Medulla oblongata (tissue), 1 donor: ENCODE results near the gene LRRC4C.
A peak's percentile ranks its signal among the peaks of the same experiment; 100 is the strongest.
"Not testable (repeated sequence)": the region's sequence is repeated elsewhere in the genome, so short reads cannot be mapped to it uniquely, and the experiment has no call there.

Source experiments
- DNase-seq: peaks from one replicate; pipeline ENCODE4 v3.0.0-alpha.2; 2015; ENCODE audit errors: extremely low spot score

The LRRC4C gene

DNA sequence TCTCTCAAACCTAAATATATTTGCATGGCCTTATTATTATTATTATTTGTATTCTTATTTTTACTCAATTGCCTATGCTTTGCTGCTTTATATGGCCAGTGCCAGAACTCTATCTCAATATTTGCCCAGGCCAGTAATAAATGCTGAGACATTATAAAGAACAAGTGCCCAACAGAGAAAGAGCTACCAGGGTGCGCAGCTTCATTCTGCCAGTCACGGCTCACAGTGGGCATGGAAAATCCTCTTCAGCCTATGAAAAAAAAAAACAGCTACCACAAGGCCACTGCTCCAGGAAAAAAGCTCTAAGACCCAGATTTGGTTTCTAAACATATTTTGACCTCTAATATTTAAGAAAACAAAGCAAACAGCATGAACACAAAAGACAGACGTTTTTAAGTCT lies 1223.6 kb downstream of the LRRC4C start:
- peak; percentile 51 for DNase-seq

GRCh38 chr11:40230821-40231220 lies 1228.6 kb downstream of the LRRC4C start:
- DNase-seq, result no peak

GRCh38 chr11:40228662-40229061 lies 1230.8 kb downstream of the LRRC4C start:
- no peak for DNase-seq

DNA sequence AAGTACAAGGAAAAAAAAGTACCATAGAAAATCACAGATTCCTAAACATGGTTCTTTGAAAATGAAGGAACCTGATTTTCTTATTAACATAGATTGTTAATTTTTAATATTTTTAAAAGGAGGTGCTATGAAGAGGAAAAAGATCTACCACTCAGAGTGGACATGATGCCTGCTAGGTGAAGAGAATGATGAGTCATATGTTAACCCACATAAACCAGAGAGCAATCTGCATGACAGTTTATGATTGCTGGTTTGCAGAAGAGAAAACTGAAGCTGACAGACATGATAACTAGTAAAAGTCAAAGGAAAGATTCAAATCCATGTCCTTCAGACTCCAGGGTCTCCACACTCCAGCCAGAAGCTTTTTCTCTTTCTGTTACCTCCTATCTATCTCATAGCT lies 1231.7 kb downstream of the LRRC4C start:
- no peak for DNase-seq

DNA sequence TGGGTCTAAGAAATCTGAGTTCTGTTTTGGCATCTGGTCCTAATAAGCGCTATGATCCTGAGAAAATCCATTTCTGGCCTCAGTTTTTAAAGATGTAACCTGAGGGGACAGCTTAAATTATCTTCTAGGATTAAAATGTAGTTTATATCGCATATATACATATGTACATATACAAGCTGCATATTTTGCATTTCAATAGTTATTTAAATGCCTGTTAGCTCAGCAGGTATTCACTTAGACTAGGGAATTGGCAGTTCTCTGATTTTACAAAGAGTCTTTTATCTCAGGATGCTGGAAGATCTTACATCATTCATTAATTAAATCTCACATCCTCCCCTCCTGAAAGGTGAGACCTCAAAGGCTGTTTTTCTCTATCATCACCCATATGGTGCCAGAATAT lies 1232.8 kb downstream of the LRRC4C start:
- no peak for DNase-seq

DNA sequence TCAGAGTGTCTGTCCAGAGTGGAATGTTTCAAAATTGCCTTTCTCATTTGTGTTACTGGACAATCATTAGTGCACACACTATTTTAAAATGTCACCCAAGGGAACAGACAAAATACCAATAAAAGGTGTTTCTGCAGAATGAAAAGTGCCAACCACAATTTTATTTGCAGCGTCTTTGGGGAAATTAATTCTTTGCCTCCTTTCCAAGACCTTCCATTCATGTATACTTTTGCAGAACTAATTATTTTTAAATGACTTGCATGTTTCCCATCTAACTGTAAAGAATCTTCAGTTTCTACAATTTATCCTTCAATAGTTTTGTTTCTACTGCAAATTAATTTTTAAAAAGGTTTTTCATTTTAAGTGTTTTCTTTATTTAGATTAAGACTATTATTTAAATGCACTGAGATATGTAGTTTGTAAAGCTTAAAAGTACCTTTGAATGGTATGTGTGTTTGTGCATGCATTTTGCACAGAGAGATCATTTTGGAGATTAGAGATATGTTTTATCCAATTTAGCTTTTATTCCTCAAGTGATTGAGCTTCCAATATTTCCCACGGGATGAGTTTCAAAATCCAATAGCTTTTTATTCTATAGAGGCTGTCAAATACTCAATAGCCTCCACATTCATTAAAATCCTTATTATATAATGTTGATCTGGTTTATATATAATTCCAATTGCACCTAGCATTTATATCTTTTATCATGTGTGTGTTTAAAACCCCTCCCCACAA lies 1235.7 kb downstream of the LRRC4C start:
- no peak for DNase-seq

GRCh38 chr11:40219401-40219800 lies 1240.1 kb downstream of the LRRC4C start:
- no peak for DNase-seq

DNA sequence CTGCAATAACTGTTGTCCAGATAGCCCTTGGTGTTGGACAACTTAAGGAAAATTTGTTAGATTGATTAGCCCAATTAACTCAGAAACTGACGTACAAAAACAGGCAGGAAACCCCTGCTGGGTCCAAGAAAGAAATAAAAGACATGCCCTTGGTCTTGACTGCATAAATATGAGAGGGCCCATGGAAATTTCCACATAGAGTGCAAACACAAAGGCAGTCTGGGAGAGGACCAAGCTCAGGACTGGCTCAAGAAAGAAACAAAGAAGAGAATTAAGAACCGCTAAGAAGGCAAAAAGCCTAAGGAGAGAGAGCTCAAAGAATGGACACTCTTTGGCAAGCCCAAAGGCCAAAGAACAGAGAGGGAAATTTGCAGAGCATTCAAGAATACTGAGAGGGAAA lies 1243.9 kb downstream of the LRRC4C start:
- DNase-seq, result peak; percentile 72

DNA sequence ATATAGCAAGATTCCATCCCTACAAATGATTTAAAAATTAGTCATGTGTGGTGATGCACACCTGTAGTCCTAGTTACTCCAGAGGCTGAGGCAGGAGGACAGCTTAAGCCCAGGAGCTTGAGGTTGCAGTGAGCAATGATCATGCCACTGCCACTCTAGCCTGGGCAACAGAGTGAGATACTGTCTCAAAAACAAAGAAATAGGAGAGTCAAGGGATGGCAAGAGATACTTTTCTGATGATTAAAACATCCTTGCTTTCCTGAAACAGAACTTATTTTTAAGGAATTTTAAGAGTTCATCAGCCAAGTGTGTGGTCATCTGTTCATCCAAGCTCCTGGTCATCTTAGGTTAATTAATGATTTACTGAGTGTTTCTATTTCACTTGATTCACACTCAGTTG lies 1252.0 kb downstream of the LRRC4C start:
- no peak for DNase-seq

DNA sequence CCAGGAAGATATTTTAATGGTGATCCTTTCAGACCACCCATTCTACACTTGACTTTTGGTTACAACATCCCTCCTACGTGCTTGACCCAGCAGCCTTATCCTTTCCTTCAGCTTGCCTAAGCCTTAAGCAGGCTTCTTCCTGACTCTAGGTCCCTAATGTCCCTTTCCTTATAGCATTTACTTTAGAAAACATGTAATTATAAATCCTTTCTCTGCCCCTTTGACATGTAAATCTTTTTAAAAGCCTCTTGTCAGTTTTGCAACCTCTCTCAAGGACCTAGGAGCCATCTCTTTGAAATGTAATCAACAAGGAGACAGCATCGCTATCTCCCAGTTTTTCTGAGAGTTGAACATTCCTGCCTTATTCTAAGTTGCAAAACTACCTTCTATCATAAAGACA lies 1255.2 kb downstream of the LRRC4C start:
- DNase-seq, result no peak

DNA sequence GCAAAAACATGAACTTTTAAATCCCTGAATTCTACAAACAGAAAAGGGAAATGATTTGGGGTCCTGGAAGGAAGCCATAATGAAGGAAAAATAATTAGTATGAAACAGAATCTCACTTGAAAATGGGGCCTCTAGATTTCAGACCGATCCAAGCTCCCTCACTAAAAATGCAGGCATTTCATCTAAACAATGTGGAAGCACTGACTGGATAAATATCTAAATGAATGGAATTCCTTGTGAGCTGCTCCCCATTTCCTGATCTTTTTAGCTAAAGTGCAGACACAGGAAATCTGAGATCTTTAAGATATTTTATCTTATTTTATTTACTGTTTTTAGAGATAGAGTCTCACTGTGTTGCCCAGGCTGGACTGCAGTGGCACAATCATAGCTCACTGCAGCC lies 1255.8 kb downstream of the LRRC4C start:
- DNase-seq, result no peak

- DNase-seq, result no peak
Observed at GRCh38 chr11:40202589-40203270, 1256.7 kb downstream of the LRRC4C start.

- not testable (repeated sequence) for DNase-seq
Observed at GRCh38 chr11:40192590-40192989, 1266.9 kb downstream of the LRRC4C start.

DNA sequence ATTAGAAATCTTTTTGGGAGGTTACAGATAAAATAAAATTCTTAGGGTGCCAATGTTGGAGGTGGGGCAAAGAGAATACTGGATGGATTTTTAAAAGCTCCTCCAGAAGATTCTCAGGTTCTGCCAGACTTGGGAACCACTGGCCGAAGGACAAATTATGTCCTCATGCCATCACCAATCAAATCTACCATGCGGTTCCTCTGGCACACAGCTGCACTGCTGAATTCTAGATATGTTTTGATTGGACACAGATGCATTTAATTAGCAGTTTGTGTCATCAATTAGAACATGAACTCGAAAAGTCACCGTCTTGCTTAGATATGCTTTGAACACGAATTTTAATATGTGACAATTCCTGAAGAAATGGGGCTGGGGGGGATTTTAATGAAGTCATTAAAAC lies 1269.2 kb downstream of the LRRC4C start:
- DNase-seq, result no peak

DNA sequence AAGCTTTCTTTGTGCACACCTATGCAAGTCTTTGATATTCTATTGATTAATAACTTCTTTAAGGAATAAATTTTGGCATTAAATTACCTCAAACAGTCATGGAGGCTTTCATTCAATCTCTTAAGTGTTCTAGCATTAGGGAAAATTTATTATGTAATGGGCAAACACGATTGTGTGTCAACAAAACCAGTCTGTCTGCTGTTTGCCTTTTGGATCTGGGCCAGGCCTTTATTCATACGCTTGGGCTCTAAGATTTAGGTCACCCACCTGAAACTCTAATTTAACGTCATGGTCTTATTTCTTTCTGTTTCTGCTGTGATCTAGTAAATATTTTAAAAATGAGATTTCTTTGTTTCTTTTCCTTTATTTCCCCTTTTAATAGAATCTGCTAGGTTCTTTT lies 1270.6 kb downstream of the LRRC4C start:
- DNase-seq, result no peak

- DNase-seq, result no peak
Observed at GRCh38 chr11:40187295-40187694, 1272.2 kb downstream of the LRRC4C start.

GRCh38 chr11:40186437-40187263 lies 1272.8 kb downstream of the LRRC4C start:
- peak; percentile 93 for DNase-seq

GRCh38 chr11:40185793-40186192 lies 1273.7 kb downstream of the LRRC4C start:
- DNase-seq, result no peak

DNA sequence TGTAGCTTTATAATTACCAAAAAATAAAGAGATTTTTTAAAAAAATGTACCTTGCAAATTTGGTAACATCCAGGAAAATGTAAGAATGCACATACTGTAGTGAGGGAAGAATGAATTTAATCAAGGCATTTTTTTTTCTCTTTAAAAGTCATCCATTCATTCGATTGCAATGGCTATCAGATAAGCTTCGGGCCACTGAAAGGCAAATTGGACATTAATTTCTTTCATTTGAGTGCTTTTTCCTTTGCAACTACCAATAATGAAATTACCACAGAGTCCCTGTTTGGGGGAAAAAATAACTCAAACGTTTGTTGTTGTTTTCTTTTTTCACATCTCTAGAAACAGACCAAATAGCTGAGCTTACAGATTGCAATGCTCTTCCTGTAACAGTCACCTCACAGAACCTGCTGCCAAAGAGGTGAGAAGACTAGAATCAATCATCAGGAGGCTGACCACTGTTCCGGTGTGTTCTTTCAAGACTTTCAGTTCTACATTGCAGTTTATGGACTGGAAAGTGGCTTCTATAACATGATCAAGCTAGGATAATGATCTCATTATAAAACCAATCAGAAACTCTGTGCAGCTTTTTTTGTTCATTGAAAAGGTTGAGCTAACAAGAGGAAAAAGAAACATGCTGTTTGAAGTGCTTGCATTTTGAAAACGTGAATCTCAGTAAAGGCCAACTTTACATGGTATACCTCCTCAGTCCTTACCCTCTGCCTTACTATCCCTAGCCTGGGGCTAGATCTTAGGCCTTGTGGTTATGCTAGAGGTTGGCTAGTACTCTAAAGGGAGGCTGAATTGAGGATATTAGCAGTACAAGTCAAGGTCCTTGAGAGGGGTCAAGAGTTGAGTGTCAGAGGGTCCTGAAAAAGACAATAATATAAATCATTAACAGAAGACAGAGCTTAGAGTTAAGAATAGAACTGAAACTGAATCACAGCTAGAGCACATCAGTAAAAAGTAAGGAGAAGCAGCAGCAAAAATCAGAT lies 1276.1 kb downstream of the LRRC4C start:
- no peak for DNase-seq

DNA sequence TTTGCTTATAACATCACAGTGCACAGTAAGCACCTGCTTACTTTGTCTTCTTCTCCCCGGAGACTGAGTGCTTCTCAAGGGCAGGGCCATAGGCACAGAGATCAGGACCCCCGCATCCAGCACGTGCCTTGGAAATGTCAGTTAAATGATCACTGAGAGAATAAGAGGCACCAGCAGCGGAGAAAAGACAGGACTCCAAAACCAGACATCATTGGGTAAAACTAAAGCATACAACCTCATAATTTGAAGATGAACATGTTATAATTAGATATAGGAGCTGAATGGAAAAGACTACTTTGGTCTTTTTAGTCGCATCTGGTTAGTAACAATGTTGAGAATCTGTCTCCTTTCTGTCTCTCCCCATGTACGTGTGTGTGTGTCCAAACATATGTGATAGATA lies 1279.9 kb downstream of the LRRC4C start:
- no peak for DNase-seq

GRCh38 chr11:40178470-40178869 lies 1281.0 kb downstream of the LRRC4C start:
- DNase-seq, result no peak
